ENCODE results near the gene CTR9. TPM values are rescaled to one million over a fixed set of nuclear protein-coding genes. Genes with fewer than 3 reads are reported as not detected.

Gene CTR9
- 10 to 100 TPM; 25.3 to 49.5 (median 35.8) TPM for total RNA-seq
- 10 to 100 TPM; 13.8 to 58.4 (median 21.6) TPM for polyA plus RNA-seq
- long read RNA-seq, donor 1, partial matches to known transcripts: 291 of 357 reads
- long read RNA-seq, donor 1, other reads (novel, unspliced or antisense): 66 of 357 reads
- long read RNA-seq, donor 2, full-length matches to known transcripts: 2 of 214 reads
- long read RNA-seq, donor 2, partial matches to known transcripts: 156 of 214 reads
- long read RNA-seq, donor 2, other reads (novel, unspliced or antisense): 56 of 214 reads
- long read RNA-seq, donor 3, full-length matches to known transcripts: 2 of 310 reads
- long read RNA-seq, donor 3, partial matches to known transcripts: 174 of 310 reads
- long read RNA-seq, donor 3, other reads (novel, unspliced or antisense): 134 of 310 reads
- long read RNA-seq, donor 4, full-length matches to known transcripts: 1 of 23 reads
- long read RNA-seq, donor 4, partial matches to known transcripts: 19 of 23 reads
- long read RNA-seq, donor 4, other reads (novel, unspliced or antisense): 3 of 23 reads
- long read RNA-seq, donor 5, full-length matches to known transcripts: 76 of 91 reads
- long read RNA-seq, donor 5, partial matches to known transcripts: 7 of 91 reads
- long read RNA-seq, donor 5, other reads (novel, unspliced or antisense): 8 of 91 reads
- long read RNA-seq, donor 6, partial matches to known transcripts: 15 of 16 reads
- long read RNA-seq, donor 6, other reads (novel, unspliced or antisense): 1 of 16 reads
- long read RNA-seq, donor 7, partial matches to known transcripts: 188 of 188 reads
- long read RNA-seq, donor 7, other reads (novel, unspliced or antisense): 0 of 188 reads
- long read RNA-seq, donor 8, full-length matches to known transcripts: 3 of 13 reads
- long read RNA-seq, donor 8, partial matches to known transcripts: 10 of 13 reads
- long read RNA-seq, donor 8, other reads (novel, unspliced or antisense): 0 of 13 reads
- long read RNA-seq, donor 9, partial matches to known transcripts: 900 of 959 reads
- long read RNA-seq, donor 9, other reads (novel, unspliced or antisense): 58 of 959 reads
- long read RNA-seq, donor 10, full-length matches to known transcripts: 2 of 2 reads
- long read RNA-seq, donor 10, partial matches to known transcripts: 0 of 2 reads
- long read RNA-seq, donor 10, other reads (novel, unspliced or antisense): 0 of 2 reads

DNA sequence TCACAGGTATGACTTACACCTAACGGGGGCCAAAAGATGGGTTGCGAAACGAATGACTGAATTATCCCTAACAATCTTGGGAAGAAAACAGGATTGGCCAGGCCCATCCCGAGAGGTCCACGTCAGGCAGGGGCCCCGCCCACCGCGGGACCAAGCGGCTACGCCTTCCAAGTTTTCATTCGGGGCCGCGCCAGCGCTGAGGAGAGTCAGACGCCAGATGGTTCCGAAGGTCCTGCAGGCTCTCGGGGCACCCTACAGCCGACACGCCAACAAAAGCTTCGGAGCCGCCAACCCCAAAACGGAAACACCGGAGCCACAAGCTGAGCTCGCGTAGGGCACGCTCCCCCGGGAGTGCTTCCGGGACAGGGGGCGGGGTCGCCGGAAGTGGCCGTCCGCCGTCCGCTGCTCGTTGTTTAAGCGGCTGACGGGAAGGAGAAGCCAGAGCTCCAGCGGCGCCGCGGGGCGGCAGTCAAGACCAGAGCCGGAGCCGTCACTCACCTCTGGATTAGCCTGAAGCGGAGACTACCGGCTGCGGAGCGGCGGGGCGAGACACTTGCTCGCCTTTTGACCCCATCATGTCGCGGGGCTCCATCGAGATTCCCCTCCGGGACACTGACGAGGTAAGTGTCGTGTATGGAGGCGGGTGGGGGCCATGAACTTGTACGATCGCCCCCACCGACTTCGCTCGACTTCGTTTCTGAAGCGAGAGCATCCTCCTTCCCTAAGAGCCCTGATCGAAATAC lies at the start of gene CTR9:
CTR9 (plus strand) TSS at position 409 of the 743 bp plus-strand sequence; CDS start at position 576, 167 bp downstream.
- peaks cover 6 to 15% of the 10 kb centered on the region in 2 donors for H3K4me1 ChIP-seq (replicated peaks in 1 of 2)
- DNase-seq: peak; percentile 93 to 97 (median 94)
- H3K27ac ChIP-seq: peak within 1 kb of the TSS; percentile 87 to 98 (median 92)
- peak within 1 kb of the TSS; percentile 43 to 91 (median 52) for H3K4me3 ChIP-seq
- peak; percentile 88 to 97 for TF ChIP-seq POLR2A (IDR thresholded peaks at IDR 0.05)
- TF ChIP-seq, protein P1, sequence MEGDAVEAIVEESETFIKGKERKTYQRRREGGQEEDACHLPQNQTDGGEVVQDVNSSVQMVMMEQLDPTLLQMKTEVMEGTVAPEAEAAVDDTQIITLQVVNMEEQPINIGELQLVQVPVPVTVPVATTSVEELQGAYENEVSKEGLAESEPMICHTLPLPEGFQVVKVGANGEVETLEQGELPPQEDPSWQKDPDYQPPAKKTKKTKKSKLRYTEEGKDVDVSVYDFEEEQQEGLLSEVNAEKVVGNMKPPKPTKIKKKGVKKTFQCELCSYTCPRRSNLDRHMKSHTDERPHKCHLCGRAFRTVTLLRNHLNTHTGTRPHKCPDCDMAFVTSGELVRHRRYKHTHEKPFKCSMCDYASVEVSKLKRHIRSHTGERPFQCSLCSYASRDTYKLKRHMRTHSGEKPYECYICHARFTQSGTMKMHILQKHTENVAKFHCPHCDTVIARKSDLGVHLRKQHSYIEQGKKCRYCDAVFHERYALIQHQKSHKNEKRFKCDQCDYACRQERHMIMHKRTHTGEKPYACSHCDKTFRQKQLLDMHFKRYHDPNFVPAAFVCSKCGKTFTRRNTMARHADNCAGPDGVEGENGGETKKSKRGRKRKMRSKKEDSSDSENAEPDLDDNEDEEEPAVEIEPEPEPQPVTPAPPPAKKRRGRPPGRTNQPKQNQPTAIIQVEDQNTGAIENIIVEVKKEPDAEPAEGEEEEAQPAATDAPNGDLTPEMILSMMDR (IDR thresholded peaks at IDR 0.05): no peak
- 0 to 2% (median 0%) methylated on average over 20 to 67 of the region's 67 CpGs for WGBS, 4 donors
- intact Hi-C loops (cut with DNase I): no loop called here
- H3K36me3 ChIP-seq (replicated peaks in 1 of 2): peaks cover 0 to 30% of the 10 kb centered on the region in 2 donors
- no peaks in the 10 kb centered on the region for H3K27me3 ChIP-seq
- H3K9me3 ChIP-seq (replicated peaks in 1 of 3): no peaks in the 10 kb centered on the region

DNA sequence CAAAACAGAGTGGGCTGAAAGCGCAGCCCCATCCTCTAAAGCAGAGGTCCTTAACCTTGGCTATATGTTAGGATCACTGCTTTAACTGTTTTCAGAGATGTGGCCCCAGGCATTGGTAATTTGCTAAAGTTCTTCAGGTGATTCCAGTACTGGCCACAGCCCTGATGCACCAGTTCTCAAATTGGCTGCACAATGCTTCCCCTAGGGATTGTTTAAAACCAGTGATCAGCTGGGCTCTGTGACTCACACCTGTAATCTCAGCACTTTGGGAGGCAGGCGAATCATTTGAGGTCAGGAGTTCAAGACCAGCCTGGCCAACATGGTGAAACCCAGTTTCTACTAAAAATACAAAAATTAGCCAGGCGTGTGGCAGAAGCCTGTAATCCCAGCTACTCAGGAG lies 49.1 kb upstream of the CTR9 start:
- Histone ChIP-seq H3K9me3 (replicated peaks in 1 of 3) (no peaks in the 10 kb centered on the region), H3K27ac (no peak overlapping the region), H3K27me3 (no peaks in the 10 kb centered on the region), H3K36me3 (replicated peaks in 1 of 2) (no peaks in the 10 kb centered on the region), H3K4me3 (no peak overlapping the region), H3K4me1 (replicated peaks in 1 of 2) (no peaks in the 10 kb centered on the region)
- no peak for DNase-seq
- WGBS, 4 donors: 61 to 73% (median 72%) methylated on average over 3 of the region's 3 CpGs
- intact Hi-C loops (cut with DNase I): no loop called here
- TF ChIP-seq, protein P1 (IDR thresholded peaks at IDR 0.05): no peak
- no peak for TF ChIP-seq POLR2A (IDR thresholded peaks at IDR 0.05)

DNA sequence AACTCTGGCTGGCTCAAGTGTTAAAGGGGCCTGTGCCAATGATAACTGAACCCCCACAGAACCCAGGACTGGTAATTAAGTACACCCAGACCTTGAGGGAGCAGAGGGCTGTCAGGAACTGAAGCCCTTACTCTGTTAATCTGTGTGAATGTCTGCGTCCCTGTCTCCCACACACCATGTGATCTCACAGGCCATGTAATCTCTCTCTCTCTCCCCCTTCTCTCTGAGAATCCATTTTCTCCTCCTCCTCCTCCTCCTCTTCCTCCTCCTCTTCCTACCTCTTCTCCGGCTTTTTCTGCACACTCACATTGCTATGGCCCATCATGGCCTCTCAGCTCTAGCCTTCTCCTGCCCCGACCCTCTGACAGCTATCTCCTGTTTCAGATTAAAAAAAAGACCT lies 42.9 kb upstream of the CTR9 start:
- H3K27ac ChIP-seq: no peak overlapping the region

More for the DNA sequence above, 42.9 kb upstream of the CTR9 start:
- no peak for DNase-seq
- H3K4me1 ChIP-seq (replicated peaks in 1 of 2): peaks cover 0 to under 1% of the 10 kb centered on the region in 2 donors
- H3K4me3 ChIP-seq: no peak overlapping the region
- H3K27me3 ChIP-seq: no peaks in the 10 kb centered on the region
- WGBS, 4 donors: 88 to 96% (median 92%) methylated on average over 3 of the region's 3 CpGs
- H3K36me3 ChIP-seq (replicated peaks in 1 of 2): no peaks in the 10 kb centered on the region
- no peaks in the 10 kb centered on the region for H3K9me3 ChIP-seq (replicated peaks in 1 of 3)
- intact Hi-C loops (cut with DNase I): no loop called here
- TF ChIP-seq, protein P1 (IDR thresholded peaks at IDR 0.05): no peak
- no peak for TF ChIP-seq POLR2A (IDR thresholded peaks at IDR 0.05)

Measured in adrenal gland (tissue), 19 donors.